NAMALWA (cell line): ENCODE data around the gene ABHD6.
A peak's percentile ranks its signal among the peaks of the same experiment; 100 is the strongest.
"Not testable (repeated sequence)": the region's sequence is repeated elsewhere in the genome, so short reads cannot be mapped to it uniquely, and the experiment has no call there.

Experiments used
- DNase-seq: peaks from one replicate; pipeline ENCODE4 v3.0.0-alpha.2; 2015; ENCODE audit warnings: low spot score

ABHD6 gene

GRCh38 chr3:58237238-58237940 lies at the start of gene ABHD6:
ABHD6 (plus strand) TSS chr3:58237792; CDS start chr3:58256587, 18,795 bp downstream.
- DNase-seq: peak; percentile 70

GRCh38 chr3:58188173-58188564 lies 49.4 kb upstream of the ABHD6 start:
- DNase-seq: no peak

- DNase-seq: no peak
Measured at GRCh38 chr3:58188921-58189451, 48.6 kb upstream of the ABHD6 start.

- DNase-seq: no peak
Measured at GRCh38 chr3:58189691-58190090, 47.9 kb upstream of the ABHD6 start.

GRCh38 chr3:58190291-58190690 lies 47.3 kb upstream of the ABHD6 start:
- DNase-seq: no peak

GRCh38 chr3:58190882-58191281 lies 46.7 kb upstream of the ABHD6 start:
- no peak for DNase-seq

- no peak for DNase-seq
Measured at GRCh38 chr3:58191361-58191991, 46.1 kb upstream of the ABHD6 start.

- DNase-seq: no peak
Measured at GRCh38 chr3:58192069-58192468, 45.5 kb upstream of the ABHD6 start.

- DNase-seq: no peak
Measured at GRCh38 chr3:58193682-58194407, 43.7 kb upstream of the ABHD6 start.

- DNase-seq: no peak
Measured at GRCh38 chr3:58197588-58197987, 40.0 kb upstream of the ABHD6 start.

GRCh38 chr3:58198362-58198761 lies 39.2 kb upstream of the ABHD6 start:
- no peak for DNase-seq

GRCh38 chr3:58198804-58199203 lies 38.8 kb upstream of the ABHD6 start:
- DNase-seq: no peak

GRCh38 chr3:58200121-58200709 lies 37.4 kb upstream of the ABHD6 start:
- no peak for DNase-seq

- DNase-seq: no peak
Measured at GRCh38 chr3:58200846-58201355, 36.7 kb upstream of the ABHD6 start.

GRCh38 chr3:58201451-58201850 lies 36.1 kb upstream of the ABHD6 start:
- DNase-seq: not testable (repeated sequence)

GRCh38 chr3:58202917-58203360 lies 34.7 kb upstream of the ABHD6 start:
- DNase-seq: peak; percentile 47

GRCh38 chr3:58203541-58203940 lies 34.1 kb upstream of the ABHD6 start:
- no peak for DNase-seq

GRCh38 chr3:58204720-58205119 lies 32.9 kb upstream of the ABHD6 start:
- no peak for DNase-seq

GRCh38 chr3:58205981-58206380 lies 31.6 kb upstream of the ABHD6 start:
- DNase-seq: no peak

GRCh38 chr3:58206406-58207011 lies 31.1 kb upstream of the ABHD6 start:
- no peak for DNase-seq

- no peak for DNase-seq
Measured at GRCh38 chr3:58207954-58208353, 29.6 kb upstream of the ABHD6 start.

GRCh38 chr3:58209933-58210332 lies 27.7 kb upstream of the ABHD6 start:
- no peak for DNase-seq
